ENCODE data around the gene DSCAML1.

DNA sequence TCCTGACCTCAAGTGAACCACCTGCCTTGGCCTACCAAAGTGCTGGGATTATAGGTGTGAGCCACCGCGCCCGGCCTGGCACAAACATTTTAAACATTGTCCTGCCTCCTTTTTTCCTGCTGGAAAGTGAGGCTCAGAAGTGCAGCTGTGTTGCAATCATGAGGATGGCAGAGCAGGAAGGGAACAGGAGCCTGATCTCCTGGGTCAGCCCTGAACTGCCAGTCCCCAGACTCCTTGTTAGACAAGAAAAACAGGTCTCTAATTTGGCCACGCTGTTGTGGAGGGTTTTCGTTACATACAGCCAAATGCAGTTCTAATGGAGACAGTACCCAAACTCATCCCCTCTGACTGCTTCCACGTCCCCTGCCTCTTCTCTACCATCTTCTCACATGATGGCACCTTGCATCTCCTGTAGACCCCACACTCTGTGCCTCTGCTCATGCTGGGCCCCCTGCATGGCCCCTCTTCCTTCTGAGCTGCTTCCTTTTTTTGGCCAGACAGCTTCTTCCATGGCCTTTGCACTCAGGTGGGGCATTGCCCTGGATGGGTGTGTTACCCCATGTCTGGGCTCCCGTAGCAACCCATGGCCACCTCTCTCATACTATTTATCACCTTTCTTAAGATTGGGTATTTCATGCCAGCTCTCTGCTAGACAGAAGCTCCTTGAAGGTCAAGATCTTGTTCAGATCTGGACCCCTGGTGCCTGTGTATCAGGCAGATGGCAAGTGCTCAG is 242.2 kb downstream of the DSCAML1 start:
- TF ChIP-seq, protein P1, sequence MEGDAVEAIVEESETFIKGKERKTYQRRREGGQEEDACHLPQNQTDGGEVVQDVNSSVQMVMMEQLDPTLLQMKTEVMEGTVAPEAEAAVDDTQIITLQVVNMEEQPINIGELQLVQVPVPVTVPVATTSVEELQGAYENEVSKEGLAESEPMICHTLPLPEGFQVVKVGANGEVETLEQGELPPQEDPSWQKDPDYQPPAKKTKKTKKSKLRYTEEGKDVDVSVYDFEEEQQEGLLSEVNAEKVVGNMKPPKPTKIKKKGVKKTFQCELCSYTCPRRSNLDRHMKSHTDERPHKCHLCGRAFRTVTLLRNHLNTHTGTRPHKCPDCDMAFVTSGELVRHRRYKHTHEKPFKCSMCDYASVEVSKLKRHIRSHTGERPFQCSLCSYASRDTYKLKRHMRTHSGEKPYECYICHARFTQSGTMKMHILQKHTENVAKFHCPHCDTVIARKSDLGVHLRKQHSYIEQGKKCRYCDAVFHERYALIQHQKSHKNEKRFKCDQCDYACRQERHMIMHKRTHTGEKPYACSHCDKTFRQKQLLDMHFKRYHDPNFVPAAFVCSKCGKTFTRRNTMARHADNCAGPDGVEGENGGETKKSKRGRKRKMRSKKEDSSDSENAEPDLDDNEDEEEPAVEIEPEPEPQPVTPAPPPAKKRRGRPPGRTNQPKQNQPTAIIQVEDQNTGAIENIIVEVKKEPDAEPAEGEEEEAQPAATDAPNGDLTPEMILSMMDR (IDR thresholded peaks at IDR 0.05; ENCODE audit: low read length) = no peak
- TF ChIP-seq EZH2 (IDR thresholded peaks at IDR 0.05; ENCODE audit: borderline replicate concordance, low read length) = no peak

Data from OCI-LY1 (cell line).